GM12878 (cell line): Measurements from ENCODE around the gene SEC23IP. TPM values are rescaled to one million over a fixed set of nuclear protein-coding genes. Genes with fewer than 3 reads are reported as not detected.

ENCODE experiments used
- BMI1 ChIP-seq: fragments of 450-650 bp; IDR thresholded peaks from 2 replicates; pipeline ENCODE4 v1.6.1; 2016; ENCODE audit warnings: mild to moderate bottlenecking, moderate library complexity, borderline replicate concordance
- ESRRA ChIP-seq: IDR thresholded peaks from 2 replicates; pipeline ENCODE4 v1.6.1; 2012; ENCODE audit warnings: mild to moderate bottlenecking, low read length, improper control_type of control experiment
- GATAD2B ChIP-seq: fragments of 450-650 bp; conservative IDR thresholded peaks from 2 replicates; pipeline ENCODE4 v1.6.1; 2017; ENCODE audit warnings: low read depth, mild to moderate bottlenecking, moderate library complexity
- IKZF2 ChIP-seq, 2 experiments: fragments of 450-650 bp; IDR thresholded peaks; 2 replicates each; pipeline ENCODE4 v1.6.1; 2017; ENCODE audit warnings: mild to moderate bottlenecking in 2 of 2, moderate library complexity in 2 of 2
- IRF4 ChIP-seq: IDR thresholded peaks from 2 replicates; pipeline ENCODE4 v1.6.1; 2011; ENCODE audit warnings: low read depth, low read length
- MTA2 ChIP-seq: fragments of 450-650 bp; IDR thresholded peaks from 2 replicates; pipeline ENCODE4 v1.6.1; 2016; ENCODE audit warnings: low read depth, mild to moderate bottlenecking, moderate library complexity
- RAD21 ChIP-seq: IDR thresholded peaks from 2 replicates; pipeline ENCODE4 v1.6.1; 2011; ENCODE audit warnings: mild to moderate bottlenecking, low read depth, low read length, moderate library complexity; ENCODE audit not compliant: insufficient read depth
- RB1 ChIP-seq: fragments of 450-650 bp; formaldehyde crosslinking; IDR thresholded peaks from 2 replicates; pipeline ENCODE4 v1.6.1; 2017; ENCODE audit warnings: mild to moderate bottlenecking, borderline replicate concordance
- SMAD5 ChIP-seq: IDR thresholded peaks from 2 replicates; pipeline ENCODE4 v1.6.1; 2016; ENCODE audit warnings: antibody characterized with exemption, low read depth
- SPI1 ChIP-seq: IDR thresholded peaks from 2 replicates; pipeline ENCODE4 v1.6.1; 2011; ENCODE audit warnings: low read depth, mild to moderate bottlenecking, low read length, moderate library complexity, borderline replicate concordance; ENCODE audit not compliant: insufficient read depth
- ZBED1 ChIP-seq: IDR thresholded peaks from 2 replicates; pipeline ENCODE4 v1.6.1; 2016; ENCODE audit warnings: borderline replicate concordance
- ZBTB40 ChIP-seq: fragments of 450-650 bp; IDR thresholded peaks from 2 replicates; pipeline ENCODE4 v1.6.1; 2016; ENCODE audit warnings: mild to moderate bottlenecking, moderate library complexity, borderline replicate concordance
- polyA plus RNA-seq, 11 experiments: library from polyadenylated mRNA; depleted of rRNA in 4 of 11; unstranded in 6 of 11; stranded (reverse) in 5 of 11; fragments of >200 nt; fragmentation: Nextera tagmentation in 4 of 11; fragmentation: Illumina TruSeq in 1 of 11; extraction: Ambion mirVana in 4 of 11; extraction: Trizol in 1 of 11; gene quantifications; 1 replicate in 1 of 11; 2 replicates in 10 of 11; pipeline versions ENCODE4 v1.2.1 to v1.2.3, GENCODE V29; 2011 to 2016; ENCODE audit warnings: inconsistent platforms in 2 of 11, missing spikeins in 2 of 11, low read depth in 1 of 11
- total RNA-seq, 4 experiments: library from RNA; depleted of rRNA in 3 of 4; stranded (reverse); fragments of >200 nt in 3 of 4; fragmentation: Illumina TruSeq in 1 of 4; extraction: Trizol in 1 of 4; gene quantifications; 2 replicates each; pipeline versions ENCODE4 v1.2.1 to v1.2.3, GENCODE V29; 2013 to 2021
- TF ChIP-seq, protein P1 (sequence below): fragments of 450-650 bp; IDR thresholded peaks from 2 replicates; pipeline ENCODE4 v1.6.1; 2016; ENCODE audit warnings: mild to moderate bottlenecking
- TF ChIP-seq, protein P2 (sequence below): fragments of 450-650 bp; IDR thresholded peaks from 2 replicates; pipeline ENCODE4 v1.6.1; 2017; ENCODE audit warnings: low read depth, mild to moderate bottlenecking, moderate library complexity
- TF ChIP-seq, protein P3 (sequence below): fragments of 450-650 bp; IDR thresholded peaks from 2 replicates; pipeline ENCODE4 v1.6.1; 2018; ENCODE audit warnings: mild to moderate bottlenecking, low read depth, moderate library complexity; ENCODE audit not compliant: partially characterized antibody
- TF ChIP-seq, protein P4 (sequence below): IDR thresholded peaks from 2 replicates; pipeline ENCODE4 v1.6.1; 2012; ENCODE audit warnings: low read depth, low read length, improper control_type of control experiment
- TF ChIP-seq, protein P5 (sequence below): IDR thresholded peaks from 2 replicates; pipeline ENCODE4 v1.6.1; 2012; ENCODE audit warnings: low read length, inconsistent platforms

The SEC23IP gene
- total and polyA plus RNA-seq, 10 of the 15 experiments (the other 5 are each of a cell fraction or from before 2014, with no cell fraction given) = 15.1 to 82.5 (median 36.0) TPM

DNA sequence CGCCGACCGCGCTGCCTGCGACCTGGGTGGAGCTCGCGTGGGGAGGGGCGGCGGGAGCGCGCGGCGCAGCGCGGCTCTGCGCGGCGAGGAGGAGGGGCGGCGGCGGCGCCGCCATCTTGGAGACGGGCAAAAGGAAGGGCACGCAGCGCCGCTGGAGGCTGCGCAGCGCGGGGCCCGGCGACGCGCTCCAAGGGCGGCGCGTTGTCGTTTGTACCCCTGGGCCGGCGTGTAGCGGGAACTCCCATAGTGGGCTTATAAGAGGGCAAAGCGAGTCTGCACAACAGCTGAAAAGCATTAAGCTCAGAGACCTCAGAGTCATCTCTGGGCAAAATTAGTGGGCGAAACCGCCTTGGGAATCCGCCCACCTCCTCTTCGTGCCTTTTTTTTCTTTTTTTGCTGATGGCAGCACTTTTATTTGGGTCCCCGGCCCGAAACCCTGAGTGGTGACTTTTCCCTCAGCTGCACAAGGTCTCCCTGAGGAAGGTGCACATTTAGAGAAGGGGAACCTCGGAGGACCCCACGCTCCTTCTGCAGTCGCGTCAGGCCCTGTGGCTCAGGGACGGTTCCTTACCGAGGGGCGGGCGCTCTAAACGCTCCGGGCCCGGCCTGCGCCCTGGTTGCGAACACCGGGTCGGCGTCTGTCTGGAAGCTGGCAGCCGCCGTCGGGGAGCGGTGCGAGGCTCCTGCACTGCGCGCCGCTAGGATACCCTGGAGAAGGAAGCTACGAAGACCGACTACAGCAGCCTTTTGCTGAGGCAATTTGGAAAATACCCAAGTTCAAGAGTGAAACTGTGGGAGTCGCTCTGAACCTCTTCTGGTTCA is 19.5 kb upstream of the SEC23IP start (continued):
- TF ChIP-seq, protein P1, sequence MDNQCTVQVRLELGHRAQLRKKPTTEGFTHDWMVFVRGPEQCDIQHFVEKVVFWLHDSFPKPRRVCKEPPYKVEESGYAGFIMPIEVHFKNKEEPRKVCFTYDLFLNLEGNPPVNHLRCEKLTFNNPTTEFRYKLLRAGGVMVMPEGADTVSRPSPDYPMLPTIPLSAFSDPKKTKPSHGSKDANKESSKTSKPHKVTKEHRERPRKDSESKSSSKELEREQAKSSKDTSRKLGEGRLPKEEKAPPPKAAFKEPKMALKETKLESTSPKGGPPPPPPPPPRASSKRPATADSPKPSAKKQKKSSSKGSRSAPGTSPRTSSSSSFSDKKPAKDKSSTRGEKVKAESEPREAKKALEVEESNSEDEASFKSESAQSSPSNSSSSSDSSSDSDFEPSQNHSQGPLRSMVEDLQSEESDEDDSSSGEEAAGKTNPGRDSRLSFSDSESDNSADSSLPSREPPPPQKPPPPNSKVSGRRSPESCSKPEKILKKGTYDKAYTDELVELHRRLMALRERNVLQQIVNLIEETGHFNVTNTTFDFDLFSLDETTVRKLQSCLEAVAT = 0 out of 2 replicates have a peak, but pooled peaks have one; percentile 38
- TF ChIP-seq SMAD5 = peak; percentile 60; the same call in 1 of the 2 replicates
- no peak for TF ChIP-seq ZBTB40
- TF ChIP-seq IKZF2 (IDR thresholded peaks at IDR 0.05) = 0 out of 4 replicates have a peak, but pooled peaks of 1 of the 2 experiments have one; percentile 13
- TF ChIP-seq, protein P2, sequence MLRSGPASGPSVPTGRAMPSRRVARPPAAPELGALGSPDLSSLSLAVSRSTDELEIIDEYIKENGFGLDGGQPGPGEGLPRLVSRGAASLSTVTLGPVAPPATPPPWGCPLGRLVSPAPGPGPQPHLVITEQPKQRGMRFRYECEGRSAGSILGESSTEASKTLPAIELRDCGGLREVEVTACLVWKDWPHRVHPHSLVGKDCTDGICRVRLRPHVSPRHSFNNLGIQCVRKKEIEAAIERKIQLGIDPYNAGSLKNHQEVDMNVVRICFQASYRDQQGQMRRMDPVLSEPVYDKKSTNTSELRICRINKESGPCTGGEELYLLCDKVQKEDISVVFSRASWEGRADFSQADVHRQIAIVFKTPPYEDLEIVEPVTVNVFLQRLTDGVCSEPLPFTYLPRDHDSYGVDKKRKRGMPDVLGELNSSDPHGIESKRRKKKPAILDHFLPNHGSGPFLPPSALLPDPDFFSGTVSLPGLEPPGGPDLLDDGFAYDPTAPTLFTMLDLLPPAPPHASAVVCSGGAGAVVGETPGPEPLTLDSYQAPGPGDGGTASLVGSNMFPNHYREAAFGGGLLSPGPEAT = peak; percentile 57; the same call in 1 of the 2 replicates
- no peak for TF ChIP-seq SPI1
- peak; percentile 65 for TF ChIP-seq GATAD2B
- no peak for TF ChIP-seq BMI1
- no peak for TF ChIP-seq MTA2
- TF ChIP-seq, protein P3, sequence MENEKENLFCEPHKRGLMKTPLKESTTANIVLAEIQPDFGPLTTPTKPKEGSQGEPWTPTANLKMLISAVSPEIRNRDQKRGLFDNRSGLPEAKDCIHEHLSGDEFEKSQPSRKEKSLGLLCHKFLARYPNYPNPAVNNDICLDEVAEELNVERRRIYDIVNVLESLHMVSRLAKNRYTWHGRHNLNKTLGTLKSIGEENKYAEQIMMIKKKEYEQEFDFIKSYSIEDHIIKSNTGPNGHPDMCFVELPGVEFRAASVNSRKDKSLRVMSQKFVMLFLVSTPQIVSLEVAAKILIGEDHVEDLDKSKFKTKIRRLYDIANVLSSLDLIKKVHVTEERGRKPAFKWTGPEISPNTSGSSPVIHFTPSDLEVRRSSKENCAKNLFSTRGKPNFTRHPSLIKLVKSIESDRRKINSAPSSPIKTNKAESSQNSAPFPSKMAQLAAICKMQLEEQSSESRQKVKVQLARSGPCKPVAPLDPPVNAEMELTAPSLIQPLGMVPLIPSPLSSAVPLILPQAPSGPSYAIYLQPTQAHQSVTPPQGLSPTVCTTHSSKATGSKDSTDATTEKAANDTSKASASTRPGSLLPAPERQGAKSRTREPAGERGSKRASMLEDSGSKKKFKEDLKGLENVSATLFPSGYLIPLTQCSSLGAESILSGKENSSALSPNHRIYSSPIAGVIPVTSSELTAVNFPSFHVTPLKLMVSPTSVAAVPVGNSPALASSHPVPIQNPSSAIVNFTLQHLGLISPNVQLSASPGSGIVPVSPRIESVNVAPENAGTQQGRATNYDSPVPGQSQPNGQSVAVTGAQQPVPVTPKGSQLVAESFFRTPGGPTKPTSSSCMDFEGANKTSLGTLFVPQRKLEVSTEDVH = no peak
- TF ChIP-seq, protein P4, sequence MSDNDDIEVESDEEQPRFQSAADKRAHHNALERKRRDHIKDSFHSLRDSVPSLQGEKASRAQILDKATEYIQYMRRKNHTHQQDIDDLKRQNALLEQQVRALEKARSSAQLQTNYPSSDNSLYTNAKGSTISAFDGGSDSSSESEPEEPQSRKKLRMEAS = no peak
- TF ChIP-seq ESRRA = no peak
- TF ChIP-seq, protein P5, sequence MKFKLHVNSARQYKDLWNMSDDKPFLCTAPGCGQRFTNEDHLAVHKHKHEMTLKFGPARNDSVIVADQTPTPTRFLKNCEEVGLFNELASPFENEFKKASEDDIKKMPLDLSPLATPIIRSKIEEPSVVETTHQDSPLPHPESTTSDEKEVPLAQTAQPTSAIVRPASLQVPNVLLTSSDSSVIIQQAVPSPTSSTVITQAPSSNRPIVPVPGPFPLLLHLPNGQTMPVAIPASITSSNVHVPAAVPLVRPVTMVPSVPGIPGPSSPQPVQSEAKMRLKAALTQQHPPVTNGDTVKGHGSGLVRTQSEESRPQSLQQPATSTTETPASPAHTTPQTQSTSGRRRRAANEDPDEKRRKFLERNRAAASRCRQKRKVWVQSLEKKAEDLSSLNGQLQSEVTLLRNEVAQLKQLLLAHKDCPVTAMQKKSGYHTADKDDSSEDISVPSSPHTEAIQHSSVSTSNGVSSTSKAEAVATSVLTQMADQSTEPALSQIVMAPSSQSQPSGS = no peak; the same call in 1 of the 2 replicates
- no peak for TF ChIP-seq IRF4
- TF ChIP-seq ZBED1 = no peak
- TF ChIP-seq RAD21 = no peak
- TF ChIP-seq RB1 = no peak; the same call in 1 of the 2 replicates
